ENCODE data around the gene MAST3. TPM values are rescaled to one million over a fixed set of nuclear protein-coding genes. Genes with fewer than 3 reads are reported as not detected.

MAST3 gene
- total RNA-seq, 1 experiment from 2014 or later, result 10.4 TPM

DNA sequence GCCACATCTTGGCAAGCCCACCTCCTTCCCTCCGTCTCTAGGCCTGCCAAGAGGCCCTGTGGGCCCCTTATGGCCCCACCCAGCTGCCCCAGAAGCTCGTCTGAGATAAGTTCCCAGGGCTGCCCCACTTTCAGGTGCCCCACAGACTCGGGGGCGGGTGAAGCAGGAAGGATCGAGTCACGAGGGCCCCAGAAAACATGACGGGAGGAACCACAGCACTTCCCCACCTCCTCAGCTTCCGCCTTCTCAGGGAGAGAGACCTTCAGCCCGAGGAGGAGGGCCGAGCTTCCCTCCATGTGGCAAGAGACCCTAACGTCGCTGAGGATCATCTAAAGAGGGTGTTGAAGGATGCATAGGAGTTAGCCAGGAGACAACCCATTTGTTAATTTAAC, 6.4 kb upstream of the MAST3 start:
- TF ChIP-seq, protein P1, sequence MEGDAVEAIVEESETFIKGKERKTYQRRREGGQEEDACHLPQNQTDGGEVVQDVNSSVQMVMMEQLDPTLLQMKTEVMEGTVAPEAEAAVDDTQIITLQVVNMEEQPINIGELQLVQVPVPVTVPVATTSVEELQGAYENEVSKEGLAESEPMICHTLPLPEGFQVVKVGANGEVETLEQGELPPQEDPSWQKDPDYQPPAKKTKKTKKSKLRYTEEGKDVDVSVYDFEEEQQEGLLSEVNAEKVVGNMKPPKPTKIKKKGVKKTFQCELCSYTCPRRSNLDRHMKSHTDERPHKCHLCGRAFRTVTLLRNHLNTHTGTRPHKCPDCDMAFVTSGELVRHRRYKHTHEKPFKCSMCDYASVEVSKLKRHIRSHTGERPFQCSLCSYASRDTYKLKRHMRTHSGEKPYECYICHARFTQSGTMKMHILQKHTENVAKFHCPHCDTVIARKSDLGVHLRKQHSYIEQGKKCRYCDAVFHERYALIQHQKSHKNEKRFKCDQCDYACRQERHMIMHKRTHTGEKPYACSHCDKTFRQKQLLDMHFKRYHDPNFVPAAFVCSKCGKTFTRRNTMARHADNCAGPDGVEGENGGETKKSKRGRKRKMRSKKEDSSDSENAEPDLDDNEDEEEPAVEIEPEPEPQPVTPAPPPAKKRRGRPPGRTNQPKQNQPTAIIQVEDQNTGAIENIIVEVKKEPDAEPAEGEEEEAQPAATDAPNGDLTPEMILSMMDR (conservative IDR thresholded peaks at IDR 0.05), result no peak
- H2AFZ ChIP-seq (ENCODE audit: low read length), result no peak overlapping the region

More for the DNA sequence above, 6.4 kb upstream of the MAST3 start:
- H3K9me3 ChIP-seq (ENCODE audit: control insufficient read depth, low read depth, low read length), result no peaks in the 10 kb centered on the region
- no peak overlapping the region for H2BK20ac ChIP-seq (ENCODE audit: low read depth, low read length, poor library complexity, severe bottlenecking)
- H2AK5ac ChIP-seq (ENCODE audit: insufficient read length, low read length), result no peak overlapping the region
- no peak overlapping the region for H3K9ac ChIP-seq (ENCODE audit: extremely low read depth, insufficient read length, low read length)
- H3K56ac ChIP-seq (ENCODE audit: insufficient read length, low read depth, low read length), result no peak overlapping the region
- H3K4ac ChIP-seq (ENCODE audit: low read depth, low read length), result no peak overlapping the region
- no peak overlapping the region for H4K91ac ChIP-seq (ENCODE audit: insufficient read length, low read depth, low read length)
- no peak overlapping the region for H2BK5ac ChIP-seq (ENCODE audit: insufficient read length, low read length)
- H3K27ac ChIP-seq (ENCODE audit: insufficient read length, low read depth, low read length), result no peak overlapping the region
- H3K23ac ChIP-seq (ENCODE audit: insufficient read length, low read depth, low read length), result no peak overlapping the region
- no peaks in the 10 kb centered on the region for H3K27me3 ChIP-seq (ENCODE audit: insufficient read depth, low read length)
- H2BK15ac ChIP-seq (ENCODE audit: low read depth, low read length), result no peak overlapping the region
- Mint-ChIP-seq H3K9me3 (no peaks in the 10 kb centered on the region), H3K27ac (no peak overlapping the region), H3K36me3 (ENCODE audit: insufficient read depth in 1 of 3, low read depth in 3 of 3) (no peaks in the 10 kb centered on the region), H3K4me3 (no peak overlapping the region), H3K4me1 (peaks cover 0 to 6% of the 10 kb centered on the region in 2 experiments; a peak in 2 of 4 replicates), H3K27me3 (ENCODE audit: low read depth) (no peaks in the 10 kb centered on the region; the same call in 1 of the 2 replicates)
- DNase-seq, result no peak
- no peak overlapping the region for H3K14ac ChIP-seq (ENCODE audit: insufficient read depth, low read length)
- H3K79me2 ChIP-seq (ENCODE audit: insufficient read depth, low read length), result no peaks in the 10 kb centered on the region
- no peaks in the 10 kb centered on the region for H3K23me2 ChIP-seq (ENCODE audit: insufficient read length, low read depth, low read length, poor library complexity, severe bottlenecking)
- no peaks in the 10 kb centered on the region for H3K4me1 ChIP-seq (ENCODE audit: insufficient read depth, low read length)
- H3K79me1 ChIP-seq (ENCODE audit: insufficient read depth, low read depth, low read length, poor library complexity, severe bottlenecking), result no peaks in the 10 kb centered on the region
- no peak overlapping the region for H3K18ac ChIP-seq (ENCODE audit: insufficient read length, low read depth, low read length)
- WGBS (ENCODE audit: extremely low coverage, insufficient read length, low lambda C conversion rate), result no CpG with 5 or more reads among the region's 12 CpGs
- no peak overlapping the region for H3K4me2 ChIP-seq (ENCODE audit: insufficient read depth, insufficient read length, low read length)
- H3T11ph ChIP-seq (ENCODE audit: low read length), result no peak overlapping the region
- no peaks in the 10 kb centered on the region for H4K20me1 ChIP-seq (ENCODE audit: control insufficient read depth, insufficient read depth, insufficient read length)
- H2BK12ac ChIP-seq (ENCODE audit: insufficient read length, low read depth, low read length), result no peak overlapping the region
- H4K8ac ChIP-seq (replicated peaks; ENCODE audit: insufficient read length, low read depth, low read length), result no peak overlapping the region
- H2BK120ac ChIP-seq (ENCODE audit: low read depth, low read length, poor library complexity, severe bottlenecking), result no peak overlapping the region
- H4K5ac ChIP-seq (ENCODE audit: insufficient read length, low read depth, low read length), result no peak overlapping the region

Measured in H9 (cell line).